ENCODE measurements around the gene MKNK1.

The MKNK1 gene

GRCh38 chr1:46595127-46595526, 8.9 kb downstream of the MKNK1 start:
- no peak for DNase-seq (ENCODE audit: low read depth)

- DNase-seq (ENCODE audit: low read depth): no peak
These were observed 10.0 kb downstream of the MKNK1 start for GRCh38 chr1:46594063-46594462.

GRCh38 chr1:46592823-46593222, 11.2 kb downstream of the MKNK1 start:
- no peak for DNase-seq (ENCODE audit: low read depth)

- DNase-seq (ENCODE audit: low read depth): no peak
These were observed 14.5 kb downstream of the MKNK1 start for GRCh38 chr1:46589529-46589928.

- DNase-seq (ENCODE audit: low read depth): no peak
These were observed 17.0 kb downstream of the MKNK1 start for GRCh38 chr1:46587069-46587468.

GRCh38 chr1:46585312-46585938, 18.6 kb downstream of the MKNK1 start:
- DNase-seq (ENCODE audit: low read depth): no peak

GRCh38 chr1:46583494-46583893, 20.6 kb downstream of the MKNK1 start:
- DNase-seq (ENCODE audit: low read depth): no peak

- DNase-seq (ENCODE audit: low read depth): no peak
These were observed 21.1 kb downstream of the MKNK1 start for GRCh38 chr1:46582972-46583371.

- DNase-seq (ENCODE audit: low read depth): no peak
These were observed 22.2 kb downstream of the MKNK1 start for GRCh38 chr1:46581681-46582455.

GRCh38 chr1:46580140-46580903, 23.7 kb downstream of the MKNK1 start:
- DNase-seq (ENCODE audit: low read depth): no peak

- DNase-seq (ENCODE audit: low read depth): no peak
These were observed 26.4 kb downstream of the MKNK1 start for GRCh38 chr1:46577671-46578070.

- no peak for DNase-seq (ENCODE audit: low read depth)
These were observed 27.5 kb downstream of the MKNK1 start for GRCh38 chr1:46576596-46576995.

- no peak for DNase-seq (ENCODE audit: low read depth)
These were observed 28.3 kb downstream of the MKNK1 start for GRCh38 chr1:46575778-46576177.

- DNase-seq (ENCODE audit: low read depth): no peak
These were observed 28.8 kb downstream of the MKNK1 start for GRCh38 chr1:46575300-46575699.

GRCh38 chr1:46571691-46572225, 32.3 kb downstream of the MKNK1 start:
- DNase-seq (ENCODE audit: low read depth): no peak

GRCh38 chr1:46569884-46570725, 34.0 kb downstream of the MKNK1 start:
- no peak for DNase-seq (ENCODE audit: low read depth)

- no peak for DNase-seq (ENCODE audit: low read depth)
These were observed 35.0 kb downstream of the MKNK1 start for GRCh38 chr1:46569116-46569515.

- DNase-seq (ENCODE audit: low read depth): no peak
These were observed 35.6 kb downstream of the MKNK1 start for GRCh38 chr1:46568461-46568891.

GRCh38 chr1:46563341-46563740, 40.7 kb downstream of the MKNK1 start:
- DNase-seq (ENCODE audit: low read depth): no peak

GRCh38 chr1:46562498-46562897, 41.6 kb downstream of the MKNK1 start:
- DNase-seq (ENCODE audit: low read depth): no peak

- DNase-seq (ENCODE audit: low read depth): no peak
These were observed 45.1 kb downstream of the MKNK1 start for GRCh38 chr1:46558966-46559365.
